NB4 (cell line): ENCODE measurements around the gene VTN.

ENCODE experiments used
- CTCF ChIP-seq: IDR thresholded peaks from one replicate; pipeline ENCODE4 v1.5.1; 2012; ENCODE audit warnings: low read depth, low read length
- POLR2A ChIP-seq: IDR thresholded peaks from 2 replicates; pipeline ENCODE4 v1.6.1; 2011; ENCODE audit warnings: mild to moderate bottlenecking; ENCODE audit not compliant: insufficient read length; ENCODE audit errors: extremely low read depth

GRCh38 chr17:28327031-28327607 lies 43.0 kb downstream of the VTN start:
- TF ChIP-seq CTCF (no peak), POLR2A (no peak)
